HepG2 (cell line): ENCODE measurements around the gene SMIM41. TPM values are rescaled to one million over a fixed set of nuclear protein-coding genes. Genes with fewer than 3 reads are reported as not detected.

Source experiments
- ATAC-seq: fragments of 200-7000 bp; cut with Tn5 transposase; 3 replicates; pipeline ENCODE4 v1.9.1; 2020; ENCODE audit warnings: mild to moderate bottlenecking, moderate library complexity
- BruUV-seq: library from RNA; stranded (reverse); fragments of 400-500 nt; replicated peaks from 2 replicates; lab custom pipeline; 2021; lab: Mats Ljungman, UMichigan
- CTCF ChIA-PET: fragments of 300-600 bp; formaldehyde crosslinking; extraction: SDS; loops from one replicate; lab custom pipeline; 2021; ENCODE audit warnings: low total read pairs, inconsistent platforms, low intra/inter-chr PET ratio; lab: Yijun Ruan, JAX
- POLR2A ChIA-PET: fragments of 350-600 bp; sonication (Branson Sonifier 250); formaldehyde crosslinking; loops from one replicate; lab custom pipeline; 2020; ENCODE audit warnings: antibody characterized with exemption, inconsistent platforms; lab: Yijun Ruan, JAX
- DNase-seq: peaks from one replicate; pipeline ENCODE4 v3.0.0-alpha.2; 2015; ENCODE audit warnings: low spot score
- FAIRE-seq: peaks from 3 replicates; lab custom pipeline; 2011; peaks lifted over from hg19 to GRCh38; lab: Jason Lieb, UNC
- H2AFZ ChIP-seq: one replicate; pipeline ENCODE4 v1.6.1; 2011; ENCODE audit warnings: low read length, inconsistent platforms
- H3K27ac ChIP-seq: fragments of 300-600 bp; 3 replicates; pipeline ENCODE4 v1.8.0; 2011; ENCODE audit warnings: mixed run types, mild to moderate bottlenecking, mixed read lengths, low read length, inconsistent platforms; ENCODE audit not compliant: insufficient read depth; ENCODE audit errors: extremely low read length
- H3K27me3 ChIP-seq, 2 experiments: fragments of 200-600 bp in 1 of 2; 2 replicates in 1 of 2; 3 replicates in 1 of 2; pipeline versions ENCODE4 v1.6.0 to v1.8.0; 2011; ENCODE audit warnings: low read length in 2 of 2, mild to moderate bottlenecking in 2 of 2, moderate library complexity in 2 of 2, inconsistent platforms in 1 of 2; ENCODE audit not compliant: insufficient read depth in 2 of 2, control insufficient read depth in 1 of 2
- H3K36me3 ChIP-seq, 2 experiments: fragments of 200-600 bp in 1 of 2; replicated peaks in 1 of 2; 2 replicates in 1 of 2; 3 replicates in 1 of 2; pipeline versions ENCODE4 v1.5.1 to v1.8.0; 2011; ENCODE audit warnings: low read length in 2 of 2, inconsistent platforms in 1 of 2; ENCODE audit not compliant: insufficient read depth in 2 of 2, control insufficient read depth in 1 of 2
- H3K4me1 ChIP-seq: 2 replicates; pipeline ENCODE4 v1.5.1; 2012; ENCODE audit warnings: low read length, inconsistent platforms; ENCODE audit not compliant: insufficient read depth
- H3K4me2 ChIP-seq: 2 replicates; pipeline ENCODE4 v1.6.0; 2011; ENCODE audit warnings: low read depth, low read length, inconsistent platforms
- H3K4me3 ChIP-seq, 3 experiments: fragments of 200-600 bp in 1 of 3; sonication (generic), shearing (Covaris generic) in 1 of 3; replicated peaks in 1 of 3; 2 replicates each; pipeline ENCODE4 v1.5.1; 2011 to 2016; ENCODE audit warnings: low read length in 3 of 3, inconsistent platforms in 2 of 3, low read depth in 2 of 3, mild to moderate bottlenecking in 2 of 3, control low read depth in 1 of 3, mixed read lengths in 1 of 3; ENCODE audit not compliant: insufficient read depth in 1 of 3
- H3K79me2 ChIP-seq: one replicate; pipeline ENCODE4 v1.6.1; 2011; ENCODE audit warnings: low read length, inconsistent platforms; ENCODE audit not compliant: insufficient read depth
- H3K9ac ChIP-seq: 2 replicates; pipeline ENCODE4 v1.6.0; 2011; ENCODE audit warnings: mild to moderate bottlenecking, low read depth, low read length, inconsistent platforms; ENCODE audit not compliant: insufficient read depth
- H3K9me3 ChIP-seq: 2 replicates; pipeline ENCODE4 v1.5.1; 2012; ENCODE audit warnings: mild to moderate bottlenecking, low read length
- H4K20me1 ChIP-seq: 2 replicates; pipeline ENCODE4 v1.6.0; 2011; ENCODE audit warnings: inconsistent platforms, mild to moderate bottlenecking, low read length, moderate library complexity; ENCODE audit not compliant: insufficient read depth
- ARNT2 ChIP-seq: sonication (generic); formaldehyde crosslinking; IDR thresholded peaks from 2 replicates; pipeline ENCODE4 v1.8.0; 2022; ENCODE audit warnings: mild to moderate bottlenecking, low read depth, missing genetic modification reagents, moderate library complexity
- EEA1 ChIP-seq: sonication (generic); formaldehyde crosslinking; IDR thresholded peaks from 2 replicates; pipeline ENCODE4 v1.5.1; 2020; ENCODE audit warnings: mild to moderate bottlenecking, missing genetic modification reagents, borderline replicate concordance
- GZF1 ChIP-seq: sonication (generic); formaldehyde crosslinking; IDR thresholded peaks from 2 replicates; pipeline ENCODE4 v1.5.1; 2020; ENCODE audit warnings: mild to moderate bottlenecking, missing genetic modification reagents
- HDAC2 ChIP-seq: sonication (generic); formaldehyde crosslinking; IDR thresholded peaks from 2 replicates; pipeline ENCODE4 v1.4.0; 2020; ENCODE audit warnings: missing genetic modification reagents
- HNRNPUL1 ChIP-seq: fragments of 200-400 bp; formaldehyde crosslinking; IDR thresholded peaks from 2 replicates; pipeline ENCODE4 v1.6.1; 2017; ENCODE audit warnings: low read depth, mild to moderate bottlenecking, low read length, moderate library complexity
- HOXA5 ChIP-seq: sonication (generic); formaldehyde crosslinking; IDR thresholded peaks from 2 replicates; pipeline ENCODE4 v1.4.0; 2020; ENCODE audit warnings: missing genetic modification reagents
- NFKB2 ChIP-seq: sonication (generic); formaldehyde crosslinking; IDR thresholded peaks from 2 replicates; pipeline ENCODE4 v1.4.0; 2020; ENCODE audit warnings: missing genetic modification reagents, borderline replicate concordance
- NFYB ChIP-seq: sonication (generic); formaldehyde crosslinking; IDR thresholded peaks from 2 replicates; pipeline ENCODE4 v1.4.0; 2020; ENCODE audit warnings: missing genetic modification reagents
- NONO ChIP-seq, 2 experiments: fragments of 450-650 bp in 1 of 2; sonication (generic) in 1 of 2; formaldehyde crosslinking in 1 of 2; IDR thresholded peaks in 1 of 2; conservative IDR thresholded peaks in 1 of 2; 2 replicates each; pipeline versions ENCODE4 v1.6.1 to v1.8.0; 2017 to 2022; ENCODE audit warnings: mild to moderate bottlenecking in 1 of 2, missing genetic modification reagents in 1 of 2, moderate library complexity in 1 of 2
- PHB2 ChIP-seq: fragments of 450-650 bp; IDR thresholded peaks from 2 replicates; pipeline ENCODE4 v1.6.1; 2018; ENCODE audit not compliant: partially characterized antibody
- PPARG ChIP-seq: conservative IDR thresholded peaks from 2 replicates; pipeline ENCODE4 v1.6.1; 2016; ENCODE audit warnings: missing biosample characterization, missing genetic modification reagents
- SAP130 ChIP-seq: IDR thresholded peaks from 2 replicates; pipeline ENCODE4 v1.6.1; 2016; ENCODE audit warnings: low read depth
- ZBTB7B ChIP-seq: sonication (generic); formaldehyde crosslinking; IDR thresholded peaks from 2 replicates; pipeline ENCODE4 v1.4.0; 2020; ENCODE audit warnings: missing genetic modification reagents
- ZFP36L2 ChIP-seq: sonication (generic); formaldehyde crosslinking; IDR thresholded peaks from 2 replicates; pipeline ENCODE4 v1.4.0; 2020; ENCODE audit warnings: missing genetic modification reagents
- ZNF333 ChIP-seq: sonication (generic); formaldehyde crosslinking; IDR thresholded peaks from 2 replicates; pipeline ENCODE4 v1.4.0; 2020; ENCODE audit warnings: mild to moderate bottlenecking, missing genetic modification reagents, borderline replicate concordance
- ZNF660 ChIP-seq: sonication (generic); formaldehyde crosslinking; IDR thresholded peaks from 2 replicates; pipeline ENCODE4 v1.5.1; 2020; ENCODE audit warnings: mild to moderate bottlenecking, low read depth, missing genetic modification reagents, borderline replicate concordance
- ZNF746 ChIP-seq: sonication (generic); formaldehyde crosslinking; IDR thresholded peaks from 2 replicates; pipeline ENCODE4 v1.8.0; 2022; ENCODE audit warnings: mild to moderate bottlenecking, missing genetic modification reagents
- ZNF775 ChIP-seq: sonication (generic); formaldehyde crosslinking; IDR thresholded peaks from 2 replicates; pipeline ENCODE4 v1.4.0; 2020; ENCODE audit warnings: missing genetic modification reagents, mild to moderate bottlenecking, moderate library complexity, borderline replicate concordance
- ZNF780A ChIP-seq: sonication (generic); formaldehyde crosslinking; IDR thresholded peaks from 2 replicates; pipeline ENCODE4 v1.8.0; 2022; ENCODE audit warnings: mild to moderate bottlenecking, missing genetic modification reagents, moderate library complexity
- WGBS: methylation state at CpG from one replicate; pipeline ENCODE4 v1.1.6; 2017; ENCODE audit warnings: low lambda C conversion rate; 5-methylcytosine and 5-hydroxymethylcytosine counted together
- in situ Hi-C: cut with HindIII; loops from 2 replicates; pipeline ENCODE4 v1.10.0; 2017; ENCODE audit warnings: low pct_unique_long_range_greater_than_20kb; ENCODE audit not compliant: extremely low pct_ligation_motif_present
- intact Hi-C: fragments of 100-400 bp; cut with micrococcal nuclease; formaldehyde crosslinking; loops from one replicate; pipeline ENCODE4 v1.10.0; 2022; ENCODE audit not compliant: unreplicated experiment
- polyA plus RNA-seq, 8 experiments: library from polyadenylated mRNA; depleted of rRNA in 3 of 8; stranded (reverse) in 7 of 8; unstranded in 1 of 8; fragments of >200 nt; fragmentation: Illumina TruSeq in 4 of 8; extraction: Trizol in 4 of 8; gene quantifications; 2 replicates each; pipeline versions ENCODE4 v1.2.1 to v1.2.3, GENCODE V29; 2011 to 2016; ENCODE audit warnings: low read depth in 4 of 8, missing spikeins in 1 of 8, mixed read lengths in 1 of 8; ENCODE audit not compliant: insufficient read depth in 1 of 8
- total RNA-seq, 5 experiments: library from RNA; depleted of rRNA; stranded (reverse); fragments of >200 nt; fragmentation: Illumina TruSeq; extraction: Trizol; gene quantifications; 2 replicates each; pipeline ENCODE4 v1.2.3, GENCODE V29; 2016; ENCODE audit warnings: low read depth in 1 of 5
- TF ChIP-seq, protein P1 (sequence below): sonication (generic); formaldehyde crosslinking; IDR thresholded peaks from 2 replicates; pipeline ENCODE4 v1.4.0; 2020; ENCODE audit warnings: missing genetic modification reagents; ENCODE audit errors: not compliant biosample characterization

The SMIM41 gene
- total and polyA plus RNA-seq, 2 of the 13 experiments (the other 11 are each of a cell fraction or from before 2014, with no cell fraction given) = not detected

DNA sequence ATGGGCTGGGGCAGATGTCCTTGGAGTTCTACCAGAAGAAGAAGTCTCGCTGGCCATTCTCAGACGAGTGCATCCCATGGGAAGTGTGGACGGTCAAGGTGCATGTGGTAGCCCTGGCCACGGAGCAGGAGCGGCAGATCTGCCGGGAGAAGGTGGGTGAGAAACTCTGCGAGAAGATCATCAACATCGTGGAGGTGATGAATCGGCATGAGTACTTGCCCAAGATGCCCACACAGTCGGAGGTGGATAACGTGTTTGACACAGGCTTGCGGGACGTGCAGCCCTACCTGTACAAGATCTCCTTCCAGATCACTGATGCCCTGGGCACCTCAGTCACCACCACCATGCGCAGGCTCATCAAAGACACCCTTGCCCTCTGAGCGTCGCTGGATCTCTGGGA lies 2.7 kb upstream of the SMIM41 start:
- in situ Hi-C loops = no loop called here
- Histone ChIP-seq H3K27ac (no peak overlapping the region), H3K79me2 (peaks cover 31% of the 10 kb centered on the region), H3K27me3 (no peaks in the 10 kb centered on the region), H3K9ac (no peak overlapping the region), H3K9me3 (no peaks in the 10 kb centered on the region), H3K36me3 (peaks cover 25 to 61% of the 10 kb centered on the region in 2 experiments), H2AFZ (no peak overlapping the region), H3K4me3 (no peak overlapping the region), H4K20me1 (no peaks in the 10 kb centered on the region), H3K4me2 (no peak overlapping the region), H3K4me1 (peaks cover 34% of the 10 kb centered on the region)
- ATAC-seq = no peak
- BruUV-seq = no TSS peak
- WGBS = 94% methylated on average over 12 of the region's 16 CpGs
- no peak for TF ChIP-seq NFKB2 (CRISPR knock-in tag)
- TF ChIP-seq ZNF660 = no peak
- TF ChIP-seq EEA1 (CRISPR knock-in tag) = no peak
- TF ChIP-seq NONO (IDR thresholded peaks at IDR 0.05) = no peak
- no peak for TF ChIP-seq NONO (CRISPR knock-in tag; conservative IDR thresholded peaks at IDR 0.05)
- TF ChIP-seq ZBTB7B (CRISPR knock-in tag) = no peak
- TF ChIP-seq SAP130 (CRISPR knock-in tag) = no peak
- no peak for TF ChIP-seq ZNF333 (CRISPR knock-in tag)
- TF ChIP-seq, protein P1, sequence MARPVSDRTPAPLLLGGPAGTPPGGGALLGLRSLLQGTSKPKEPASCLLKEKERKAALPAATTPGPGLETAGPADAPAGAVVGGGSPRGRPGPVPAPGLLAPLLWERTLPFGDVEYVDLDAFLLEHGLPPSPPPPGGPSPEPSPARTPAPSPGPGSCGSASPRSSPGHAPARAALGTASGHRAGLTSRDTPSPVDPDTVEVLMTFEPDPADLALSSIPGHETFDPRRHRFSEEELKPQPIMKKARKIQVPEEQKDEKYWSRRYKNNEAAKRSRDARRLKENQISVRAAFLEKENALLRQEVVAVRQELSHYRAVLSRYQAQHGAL = no peak
- no peak for TF ChIP-seq HDAC2 (CRISPR knock-in tag)
- TF ChIP-seq PPARG (CRISPR knock-in tag) = no peak
- TF ChIP-seq ZFP36L2 (CRISPR knock-in tag) = no peak
- TF ChIP-seq ZNF780A (CRISPR knock-in tag) = no peak
- TF ChIP-seq ZNF746 (CRISPR knock-in tag) = no peak
- no peak for TF ChIP-seq HOXA5 (CRISPR knock-in tag)
- no peak for TF ChIP-seq ZNF775 (CRISPR knock-in tag)
- no peak for TF ChIP-seq PHB2
- TF ChIP-seq GZF1 = no peak
- no peak for TF ChIP-seq ARNT2 (CRISPR knock-in tag)
- TF ChIP-seq NFYB (CRISPR knock-in tag) = no peak
- no peak for TF ChIP-seq HNRNPUL1
- intact Hi-C loops = no loop called here
- no peak for DNase-seq
- POLR2A ChIA-PET = no interaction called here
- CTCF ChIA-PET = no interaction called here
- no peak for FAIRE-seq
